Measurements from ENCODE around the gene ETV6.
"Not testable (repeated sequence)": the region's sequence is repeated elsewhere in the genome, so short reads cannot be mapped to it uniquely, and the experiment has no call there.

DNA sequence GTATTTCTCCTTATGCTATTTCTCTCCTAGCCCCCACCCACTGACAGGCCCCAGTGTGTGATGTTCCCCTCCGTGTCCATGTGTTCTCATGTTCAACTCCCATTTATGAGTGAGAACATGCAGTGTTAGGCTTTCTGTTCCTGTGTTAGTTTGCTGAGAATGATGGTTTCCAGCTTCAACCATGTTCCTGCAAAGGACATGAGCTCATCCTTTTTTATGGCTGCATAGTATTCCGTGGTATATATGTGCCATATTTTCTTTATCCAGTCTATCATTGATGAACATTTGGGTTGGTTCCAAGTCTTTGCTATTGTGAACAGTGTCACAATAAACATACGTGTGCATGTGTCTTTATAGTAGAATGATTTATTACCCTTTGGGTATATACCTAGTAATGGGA is 32.2 kb downstream of the ETV6 start:
- TF ChIP-seq POLR2A, CTCF (IDR thresholded peaks at IDR 0.05): not testable (repeated sequence)

All from lower leg skin (tissue), 3 donors.